Stimulated activated CD8-positive, alpha-beta memory T cell treated with anti-CD3 and anti-CD28 coated beads, Interleukin-15, amount 100 ng/mL, for 4 hours (primary cell): ENCODE data around the gene ZFYVE28.

Source experiments
- DNase-seq, 2 donors: peaks; one replicate each; pipeline ENCODE4 v3.0.0-alpha.2; 2020; ENCODE audit warnings: low read depth in 2 of 2

Gene ZFYVE28

DNA sequence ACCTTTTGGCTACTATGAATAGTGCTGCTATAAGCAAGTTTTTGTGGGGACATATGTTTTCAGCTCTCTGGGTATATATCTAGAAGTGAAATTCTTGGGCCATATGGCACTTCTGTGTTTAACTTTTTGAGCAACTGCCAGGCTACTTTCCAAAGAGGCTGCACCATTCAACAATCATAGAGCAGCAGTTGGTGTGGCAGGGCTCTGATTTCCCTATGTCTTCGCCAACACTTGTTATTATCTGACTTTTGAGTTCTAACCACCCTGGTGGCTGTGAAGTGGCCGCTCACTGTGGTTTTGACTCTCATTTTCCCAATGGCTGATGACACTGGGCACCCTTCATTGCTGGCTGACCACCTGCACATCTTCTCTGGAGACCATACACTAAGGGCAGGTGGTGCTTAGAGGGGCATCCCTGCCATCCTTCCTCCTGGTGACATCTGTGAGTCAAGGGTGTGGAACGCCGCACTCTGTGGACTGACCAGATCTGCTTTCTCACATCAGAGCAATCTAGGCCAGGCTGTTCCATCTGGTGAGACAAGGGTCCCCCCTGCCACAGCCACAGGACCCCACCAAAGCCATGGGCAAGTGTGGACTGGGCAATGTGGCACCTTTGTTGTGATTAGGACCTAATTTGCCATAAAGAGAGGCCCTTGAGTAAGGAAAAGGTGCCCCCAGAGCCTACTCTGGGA lies 49.6 kb downstream of the ZFYVE28 start:
- DNase-seq = no peak

GRCh38 chr4:2367626-2368025 lies 50.8 kb downstream of the ZFYVE28 start:
- no peak for DNase-seq

GRCh38 chr4:2366252-2367192 lies 51.9 kb downstream of the ZFYVE28 start:
- DNase-seq = no peak

DNA sequence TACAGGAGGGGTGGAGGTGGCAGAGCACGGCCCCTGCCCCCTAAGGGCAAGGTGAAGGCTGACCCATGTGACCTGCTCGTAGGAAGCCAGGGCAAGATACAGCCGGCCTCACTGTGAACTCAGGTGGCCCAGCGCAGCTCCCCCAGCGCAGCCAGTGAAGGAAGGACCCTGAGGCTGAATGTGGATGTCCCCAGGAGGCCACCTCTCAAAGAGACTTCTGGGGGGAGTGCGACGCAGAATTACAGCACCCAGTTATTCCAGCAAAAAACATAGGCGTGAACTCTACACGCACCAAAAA lies 52.6 kb downstream of the ZFYVE28 start:
- DNase-seq = no peak

GRCh38 chr4:2365054-2365912 lies 53.2 kb downstream of the ZFYVE28 start:
- no peak for DNase-seq

GRCh38 chr4:2364654-2365053 lies 53.8 kb downstream of the ZFYVE28 start:
- peak; percentile 23 to 41 for DNase-seq

DNA sequence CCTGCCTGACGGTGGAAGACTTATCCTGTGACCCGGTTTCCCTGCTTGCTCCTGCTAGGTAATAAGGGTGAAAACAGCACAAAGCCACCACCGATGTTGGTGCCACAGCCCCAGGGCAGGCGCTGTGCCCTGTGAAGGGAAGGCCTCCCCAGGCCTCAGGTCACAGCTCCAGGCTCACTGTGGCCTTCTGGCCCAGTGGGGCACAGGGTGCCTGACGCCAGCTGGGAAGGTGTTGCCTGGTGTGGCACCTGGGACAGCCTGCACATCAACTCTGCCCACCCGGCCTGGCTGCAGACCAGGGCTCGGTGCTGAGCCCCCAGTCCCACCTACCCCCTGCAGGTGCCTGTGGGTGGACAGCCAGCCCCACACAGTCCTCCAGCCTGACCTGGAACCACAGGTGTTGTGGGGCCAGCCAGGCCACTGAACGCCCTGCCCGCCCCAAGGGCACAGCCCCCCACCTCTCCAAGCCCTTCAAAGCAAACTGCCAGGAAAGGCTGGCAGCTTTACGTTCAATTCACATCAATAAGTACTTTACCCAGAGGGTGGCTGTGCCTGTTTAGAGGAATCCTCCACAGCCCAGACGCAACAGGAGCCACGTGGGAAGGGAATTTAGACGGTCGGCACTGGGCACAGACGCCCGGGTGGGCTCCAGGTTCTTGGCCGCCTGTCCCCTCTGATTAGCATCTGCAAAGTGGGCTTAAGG lies 54.3 kb downstream of the ZFYVE28 start:
- no peak for DNase-seq

GRCh38 chr4:2363056-2363721 lies 55.3 kb downstream of the ZFYVE28 start:
- no peak for DNase-seq

GRCh38 chr4:2362266-2363055 lies 56.0 kb downstream of the ZFYVE28 start:
- no peak for DNase-seq

DNA sequence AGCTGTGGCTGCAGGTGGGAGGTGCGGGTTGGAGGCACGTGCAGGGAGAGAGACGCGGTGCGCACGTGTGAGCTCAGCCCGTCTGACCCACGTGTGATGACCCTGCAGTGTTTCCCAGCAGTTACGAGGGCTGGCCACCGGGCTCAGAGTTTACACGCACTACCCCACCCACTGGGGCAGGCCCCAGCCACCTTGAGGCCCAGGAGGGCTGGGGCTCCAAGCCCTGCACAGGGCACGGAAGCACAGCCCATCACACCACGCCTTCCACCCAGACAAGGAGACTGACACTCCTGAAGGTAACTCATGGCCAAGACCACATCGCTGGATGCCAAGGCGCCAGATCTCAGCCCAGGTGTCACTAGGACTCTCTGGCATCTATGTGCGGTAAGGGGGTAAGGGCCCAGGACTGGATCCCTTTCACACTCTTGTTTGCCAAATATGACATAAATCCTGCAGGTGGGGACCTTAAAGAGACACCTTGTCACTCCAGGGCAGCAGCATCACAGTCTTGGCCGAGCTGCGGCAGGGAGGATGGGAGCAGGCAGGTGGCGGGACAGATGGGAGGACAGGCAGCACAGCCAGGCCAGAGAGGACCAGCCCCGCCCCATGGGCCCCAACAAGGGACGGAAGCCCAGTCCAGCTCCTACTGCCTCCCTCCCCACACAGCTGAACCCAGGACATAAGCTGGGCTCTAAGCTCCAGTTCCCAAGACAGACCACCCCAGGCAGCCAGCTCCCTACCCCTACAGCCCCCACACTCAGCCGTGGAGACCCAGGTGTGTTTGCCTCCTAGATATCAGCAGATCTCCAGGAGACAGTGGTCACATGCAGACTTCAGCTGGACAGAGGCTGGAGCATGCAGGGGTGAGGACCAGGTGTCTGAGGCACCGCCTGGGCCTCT lies 56.8 kb downstream of the ZFYVE28 start:
- no peak for DNase-seq

- no peak for DNase-seq
These were observed 58.1 kb downstream of the ZFYVE28 start for GRCh38 chr4:2360396-2360730.

DNA sequence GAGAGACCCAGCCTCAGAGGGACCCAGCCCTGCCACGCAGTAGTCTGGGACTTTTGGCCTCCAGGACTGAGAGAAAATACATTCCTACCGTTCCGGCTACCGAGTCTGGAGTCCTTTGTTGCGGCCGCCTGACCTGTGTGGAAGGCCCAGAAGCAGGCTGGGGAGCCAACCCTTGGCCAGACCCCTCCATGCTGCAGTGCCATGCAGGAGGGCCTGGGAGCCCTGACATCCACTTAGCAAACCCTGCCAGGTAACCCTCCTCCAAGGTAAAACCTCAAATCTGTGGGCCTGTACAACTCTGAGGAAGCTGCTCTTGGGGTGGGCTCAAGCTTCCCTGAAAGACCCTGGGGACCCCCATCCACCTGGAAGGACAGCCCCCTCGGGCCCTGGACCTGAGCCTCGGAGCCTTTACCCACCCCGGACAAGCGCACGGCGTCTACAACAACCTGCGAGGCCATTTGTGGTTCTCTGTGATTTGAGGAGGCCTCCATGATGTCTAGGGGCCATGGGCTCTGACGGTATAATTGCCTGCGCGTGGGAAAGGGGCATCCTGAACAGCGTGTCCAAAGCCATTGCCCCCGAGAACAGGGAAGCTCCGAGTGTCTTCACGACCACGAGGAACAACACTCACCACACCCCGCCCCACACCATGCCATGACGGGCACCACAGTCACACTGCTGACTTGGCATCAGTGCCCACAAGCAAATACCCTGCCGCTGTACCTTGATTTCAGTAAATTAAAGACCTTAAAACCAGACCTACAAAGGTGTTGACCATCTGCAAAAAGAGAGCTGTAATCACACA lies 58.7 kb downstream of the ZFYVE28 start:
- DNase-seq = no peak

- no peak for DNase-seq
These were observed 60.4 kb downstream of the ZFYVE28 start for GRCh38 chr4:2357821-2358745.

DNA sequence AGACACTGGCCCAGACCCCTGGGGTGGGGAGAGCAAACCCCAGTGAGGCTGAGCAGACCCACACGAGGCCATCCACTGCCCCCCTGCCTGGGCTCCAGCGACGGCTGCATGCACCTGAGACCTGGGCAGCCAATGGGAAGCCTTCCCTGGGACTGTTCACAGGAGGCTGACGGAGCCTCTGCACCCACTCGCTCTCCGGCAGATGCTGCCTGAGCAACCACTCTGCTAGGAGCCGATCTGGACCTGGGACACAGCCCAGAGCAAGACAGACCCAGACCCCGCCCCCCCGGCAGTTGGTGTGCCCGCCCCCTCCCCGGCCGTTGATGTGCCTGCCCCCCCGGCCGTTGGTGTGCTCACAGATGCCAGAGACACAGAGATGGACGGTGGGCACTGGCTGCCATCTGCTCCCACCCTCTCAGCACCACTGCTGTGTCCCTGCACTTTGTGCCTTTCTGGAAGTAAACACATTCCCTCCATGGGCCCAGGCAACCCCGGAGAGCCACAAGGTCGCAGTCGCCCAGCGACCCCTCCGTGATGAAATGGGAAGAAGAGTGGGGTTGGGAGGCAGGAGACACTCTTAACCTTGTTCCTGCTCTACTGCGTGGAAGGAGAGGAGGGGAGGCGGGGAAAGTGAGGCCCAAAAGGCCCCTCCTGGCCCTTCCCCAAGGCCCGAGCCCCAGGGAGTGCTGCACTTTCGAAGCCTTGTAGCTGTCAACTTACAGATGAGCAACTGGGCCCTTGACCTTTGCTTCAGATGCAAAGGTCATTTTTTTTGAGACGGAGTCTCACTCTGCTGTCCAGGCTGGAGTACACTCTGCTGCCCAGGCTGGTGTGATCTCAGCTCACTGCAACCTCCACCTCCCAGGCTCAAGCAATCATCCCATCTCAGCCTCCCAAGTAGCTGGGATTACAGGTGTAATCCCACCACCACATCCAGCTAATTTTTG lies 62.0 kb downstream of the ZFYVE28 start:
- DNase-seq = no peak

GRCh38 chr4:2354760-2355159 lies 63.7 kb downstream of the ZFYVE28 start:
- DNase-seq = no peak

GRCh38 chr4:2354118-2354517 lies 64.3 kb downstream of the ZFYVE28 start:
- DNase-seq = no peak
